Measurements from ENCODE around the gene CHSY3. TPM values are rescaled to one million over a fixed set of nuclear protein-coding genes. Genes with fewer than 3 reads are reported as not detected.

CHSY3 gene
- 51.3 TPM for total RNA-seq

DNA sequence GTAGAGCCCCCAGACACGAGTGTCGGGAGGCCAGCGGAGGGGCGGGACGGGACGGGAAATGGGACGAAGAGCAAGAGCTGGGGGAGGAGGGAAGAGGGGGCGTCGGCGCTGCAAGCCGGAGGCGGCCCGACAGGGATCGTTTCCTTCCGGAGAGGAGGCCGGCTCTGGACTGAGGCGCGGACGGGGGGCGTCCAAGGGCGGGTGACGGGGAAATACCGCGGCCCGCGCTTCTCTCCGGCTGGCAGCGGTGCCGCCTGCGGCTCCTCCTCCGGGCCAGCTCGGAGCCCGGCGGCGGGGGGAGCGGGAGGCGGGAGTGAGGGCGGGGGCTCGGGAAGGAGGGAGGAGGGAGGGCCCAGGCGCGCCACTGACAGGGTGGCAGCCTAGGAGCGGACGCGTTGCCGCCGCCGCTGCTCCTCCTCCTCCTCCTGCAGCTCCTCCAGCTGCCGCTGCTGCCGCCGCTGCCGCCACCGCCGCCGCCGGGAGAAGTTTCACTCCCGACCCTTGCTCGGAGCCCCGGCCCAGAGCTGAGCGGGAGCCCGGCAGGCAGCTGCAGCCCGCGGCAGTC, at the start of gene CHSY3:
TSS of gene CHSY3 (plus strand) at position 364 of the 565 bp plus-strand sequence.
- TF ChIP-seq, protein P1, sequence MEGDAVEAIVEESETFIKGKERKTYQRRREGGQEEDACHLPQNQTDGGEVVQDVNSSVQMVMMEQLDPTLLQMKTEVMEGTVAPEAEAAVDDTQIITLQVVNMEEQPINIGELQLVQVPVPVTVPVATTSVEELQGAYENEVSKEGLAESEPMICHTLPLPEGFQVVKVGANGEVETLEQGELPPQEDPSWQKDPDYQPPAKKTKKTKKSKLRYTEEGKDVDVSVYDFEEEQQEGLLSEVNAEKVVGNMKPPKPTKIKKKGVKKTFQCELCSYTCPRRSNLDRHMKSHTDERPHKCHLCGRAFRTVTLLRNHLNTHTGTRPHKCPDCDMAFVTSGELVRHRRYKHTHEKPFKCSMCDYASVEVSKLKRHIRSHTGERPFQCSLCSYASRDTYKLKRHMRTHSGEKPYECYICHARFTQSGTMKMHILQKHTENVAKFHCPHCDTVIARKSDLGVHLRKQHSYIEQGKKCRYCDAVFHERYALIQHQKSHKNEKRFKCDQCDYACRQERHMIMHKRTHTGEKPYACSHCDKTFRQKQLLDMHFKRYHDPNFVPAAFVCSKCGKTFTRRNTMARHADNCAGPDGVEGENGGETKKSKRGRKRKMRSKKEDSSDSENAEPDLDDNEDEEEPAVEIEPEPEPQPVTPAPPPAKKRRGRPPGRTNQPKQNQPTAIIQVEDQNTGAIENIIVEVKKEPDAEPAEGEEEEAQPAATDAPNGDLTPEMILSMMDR (IDR thresholded peaks at IDR 0.05), result peak in 2 of 3 experiments; percentile 5 to 53
- H3K36me3 ChIP-seq, result no peaks in the 10 kb centered on the region
- H3K27ac ChIP-seq, result peak within 1 kb of the TSS; percentile 95 to 97
- peaks cover 0 to 4% of the 10 kb centered on the region in 2 donors for H3K4me1 ChIP-seq
- peak; percentile 36 to 95 for DNase-seq (ENCODE audit: low spot score in 2 of 2)
- no peaks in the 10 kb centered on the region for H3K27me3 ChIP-seq
- no peaks in the 10 kb centered on the region for H3K9me3 ChIP-seq
- peak within 1 kb of the TSS; percentile 81 to 90 for H3K4me3 ChIP-seq
- intact Hi-C loops (cut with DNase I), result loop anchor here (2.0 to 5.0 kb wide), 7 partner anchors 57 to 1513 kb away; partner anchors contain the start of gene CDC42SE2

DNA sequence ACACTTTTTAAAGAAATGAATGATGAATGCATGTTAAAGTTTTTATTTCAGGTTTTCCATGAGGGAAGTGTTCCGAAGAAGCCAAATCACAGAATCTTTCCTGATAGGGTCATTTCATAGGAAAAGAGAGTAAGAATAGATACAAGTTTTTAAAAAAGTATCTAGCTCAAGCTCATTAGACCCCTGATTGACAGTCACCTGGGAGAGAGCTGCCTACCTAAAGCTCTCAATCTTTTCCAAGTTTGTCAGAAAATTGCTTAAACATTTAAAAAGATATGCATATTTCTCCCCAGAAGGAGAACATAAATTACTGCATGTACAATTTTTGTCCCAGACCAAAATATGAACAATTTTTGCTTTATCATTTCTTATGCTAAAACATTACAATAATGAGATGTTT, 47.9 kb upstream of the CHSY3 start:
- no peaks in the 10 kb centered on the region for H3K4me1 ChIP-seq
- H3K4me3 ChIP-seq, result no peak overlapping the region
- H3K27ac ChIP-seq, result no peak overlapping the region
- no peak for DNase-seq (ENCODE audit: low spot score in 2 of 2)
- TF ChIP-seq, protein P1 (IDR thresholded peaks at IDR 0.05), result no peak
- no peaks in the 10 kb centered on the region for H3K27me3 ChIP-seq
- no peaks in the 10 kb centered on the region for H3K36me3 ChIP-seq
- H3K9me3 ChIP-seq, result no peaks in the 10 kb centered on the region
- intact Hi-C loops (cut with DNase I), result no loop called here

DNA sequence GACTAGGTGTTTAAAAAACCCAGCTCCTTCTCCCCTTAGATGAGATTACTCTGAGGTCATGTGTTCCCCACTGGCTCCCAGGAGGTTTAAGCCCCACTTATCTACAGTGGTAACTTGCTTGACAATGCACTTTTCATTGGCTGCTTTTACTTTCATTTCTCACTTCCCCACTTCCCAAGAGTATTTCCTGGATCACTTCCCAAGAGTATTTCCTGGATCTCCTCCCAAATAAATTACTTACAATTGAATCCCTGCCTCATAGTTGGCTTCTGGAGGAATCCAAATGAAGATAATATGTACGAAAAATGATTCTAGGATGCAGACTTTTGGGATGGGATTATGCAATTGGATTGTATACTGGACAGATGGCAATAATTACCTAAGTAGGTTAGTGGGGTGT, 47.1 kb upstream of the CHSY3 start:
- no peaks in the 10 kb centered on the region for H3K36me3 ChIP-seq
- intact Hi-C loops (cut with DNase I), result no loop called here
- DNase-seq (ENCODE audit: low spot score in 2 of 2), result no peak
- no peaks in the 10 kb centered on the region for H3K9me3 ChIP-seq
- H3K4me3 ChIP-seq, result no peak overlapping the region
- H3K27ac ChIP-seq, result no peak overlapping the region
- H3K27me3 ChIP-seq, result no peaks in the 10 kb centered on the region
- TF ChIP-seq, protein P1 (IDR thresholded peaks at IDR 0.05), result no peak
- no peaks in the 10 kb centered on the region for H3K4me1 ChIP-seq

DNA sequence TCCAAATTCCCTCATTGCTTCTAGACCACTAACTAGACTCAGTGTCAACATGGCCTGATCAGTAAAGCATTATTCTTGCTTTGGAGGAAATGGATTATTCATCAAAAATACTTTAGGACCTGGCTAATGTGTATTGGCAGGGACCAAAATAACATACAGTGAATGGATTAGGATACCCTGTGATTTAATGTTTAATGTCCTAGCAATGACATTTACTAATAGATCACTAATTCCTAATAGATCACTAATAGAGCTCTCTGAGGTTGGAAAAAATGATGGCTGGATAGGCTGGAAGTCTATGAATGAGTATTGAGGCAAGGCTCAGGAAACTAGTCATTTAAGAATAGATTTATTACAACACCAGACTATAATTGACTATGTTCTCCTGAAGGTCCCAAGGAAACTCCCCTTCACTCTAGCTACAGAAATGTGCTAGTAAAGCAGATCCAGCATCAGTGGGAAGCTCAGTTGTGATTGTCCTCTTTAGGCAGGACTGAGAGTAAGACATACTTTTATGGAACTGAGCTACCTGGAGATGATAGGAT, 46.1 kb upstream of the CHSY3 start:
- no peaks in the 10 kb centered on the region for H3K9me3 ChIP-seq
- no peak for DNase-seq (ENCODE audit: low spot score in 2 of 2)
- TF ChIP-seq, protein P1 (IDR thresholded peaks at IDR 0.05), result no peak
- no peaks in the 10 kb centered on the region for H3K4me1 ChIP-seq
- H3K36me3 ChIP-seq, result no peaks in the 10 kb centered on the region
- intact Hi-C loops (cut with DNase I), result no loop called here
- no peak overlapping the region for H3K4me3 ChIP-seq
- no peaks in the 10 kb centered on the region for H3K27me3 ChIP-seq
- H3K27ac ChIP-seq, result no peak overlapping the region

DNA sequence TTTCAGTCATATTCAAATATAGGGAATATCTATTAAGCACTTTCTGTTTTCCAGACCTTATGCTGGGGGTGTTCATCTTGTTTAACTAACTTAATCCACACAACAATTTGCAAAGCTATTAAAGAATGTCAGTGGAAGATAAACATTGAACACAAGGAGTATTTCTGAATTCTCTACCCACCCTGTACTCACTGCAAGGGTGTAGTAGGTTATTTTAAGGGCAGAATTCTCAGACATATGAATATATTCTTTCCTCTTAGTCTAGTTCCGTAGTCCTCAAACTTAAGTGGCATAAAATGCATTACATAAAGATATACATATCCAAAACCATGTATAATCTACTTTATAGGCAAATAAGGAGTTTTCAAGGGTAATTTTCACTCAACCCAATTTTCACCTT, 19.9 kb upstream of the CHSY3 start:
- TF ChIP-seq, protein P1 (IDR thresholded peaks at IDR 0.05), result no peak
- no peak overlapping the region for H3K27ac ChIP-seq
- no peaks in the 10 kb centered on the region for H3K9me3 ChIP-seq
- H3K4me3 ChIP-seq, result no peak overlapping the region
- no peak for DNase-seq (ENCODE audit: low spot score in 2 of 2)
- H3K36me3 ChIP-seq, result no peaks in the 10 kb centered on the region
- no peaks in the 10 kb centered on the region for H3K27me3 ChIP-seq
- no peaks in the 10 kb centered on the region for H3K4me1 ChIP-seq
- intact Hi-C loops (cut with DNase I), result no loop called here
